ENCODE results near the gene TSPOAP1. TPM values are rescaled to one million over a fixed set of nuclear protein-coding genes. Genes with fewer than 3 reads are reported as not detected.

TSPOAP1 gene
- total RNA-seq, 1 experiment from 2014 or later: 6.0 TPM

- DNase-seq: no peak
- H3K4me1 Mint-ChIP-seq (ENCODE audit: low read depth, unreplicated experiment): no peaks in the 10 kb centered on the region
- POLR2A ChIA-PET: no interaction called here
- no peak overlapping the region for H3K4me3 Mint-ChIP-seq (ENCODE audit: unreplicated experiment)
- intact Hi-C loops (cut with micrococcal nuclease; ENCODE audit: unreplicated experiment): no loop called here
- no peaks in the 10 kb centered on the region for H3K36me3 Mint-ChIP-seq (ENCODE audit: insufficient read depth, unreplicated experiment)
- no TSS peak for BruUV-seq (replicated peaks)
- H3K27ac Mint-ChIP-seq (ENCODE audit: unreplicated experiment): no peak overlapping the region
- Histone ChIP-seq H3K27me3 (replicated peaks; ENCODE audit: control insufficient read depth, insufficient read depth, low read length) (no peaks in the 10 kb centered on the region), H3K4me1 (no peaks in the 10 kb centered on the region), H3K4me3 (ENCODE audit: low read depth, low read length) (no peak overlapping the region), H3K9me3 (no peaks in the 10 kb centered on the region), H3K36me3 (ENCODE audit: control insufficient read depth, insufficient read depth, low read length) (no peaks in the 10 kb centered on the region)
- H3K9me3 Mint-ChIP-seq (ENCODE audit: unreplicated experiment): no peaks in the 10 kb centered on the region
- CTCF ChIA-PET: no interaction called here
- peaks cover 7% of the 10 kb centered on the region for H3K27me3 Mint-ChIP-seq (ENCODE audit: insufficient read depth, unreplicated experiment)
- no peak for TF ChIP-seq CTCF (IDR thresholded peaks at IDR 0.05; ENCODE audit: insufficient read depth in 1 of 2, low read depth in 1 of 2, low read length in 1 of 2, severe bottlenecking in 1 of 2, unreplicated experiment in 1 of 2)
Observed at GRCh38 chr17:58275417-58275816, 53.2 kb downstream of the TSPOAP1 start.

- Mint-ChIP-seq H3K27ac (ENCODE audit: unreplicated experiment) (no peak overlapping the region), H3K27me3 (ENCODE audit: insufficient read depth, unreplicated experiment) (peaks cover 7% of the 10 kb centered on the region), H3K4me3 (ENCODE audit: unreplicated experiment) (no peak overlapping the region), H3K36me3 (ENCODE audit: insufficient read depth, unreplicated experiment) (no peaks in the 10 kb centered on the region), H3K9me3 (ENCODE audit: unreplicated experiment) (no peaks in the 10 kb centered on the region), H3K4me1 (ENCODE audit: low read depth, unreplicated experiment) (no peaks in the 10 kb centered on the region)
- Histone ChIP-seq H3K9me3 (no peaks in the 10 kb centered on the region), H3K4me1 (no peaks in the 10 kb centered on the region), H3K36me3 (ENCODE audit: control insufficient read depth, insufficient read depth, low read length) (no peaks in the 10 kb centered on the region), H3K27me3 (replicated peaks; ENCODE audit: control insufficient read depth, insufficient read depth, low read length) (no peaks in the 10 kb centered on the region), H3K4me3 (ENCODE audit: low read depth, low read length) (no peak overlapping the region)
- DNase-seq: no peak
- intact Hi-C loops (cut with micrococcal nuclease; ENCODE audit: unreplicated experiment): no loop called here
- ChIA-PET POLR2A (no interaction called here), CTCF (interaction anchor here (1.0 kb wide), 1 partner anchor 24 kb away, joined by 3 read pairs; no protein-coding TSS in a partner anchor)
- BruUV-seq (replicated peaks): no TSS peak
- no peak for TF ChIP-seq CTCF (IDR thresholded peaks at IDR 0.05; ENCODE audit: insufficient read depth in 1 of 2, low read depth in 1 of 2, low read length in 1 of 2, severe bottlenecking in 1 of 2, unreplicated experiment in 1 of 2)
Observed at GRCh38 chr17:58273453-58274104, 55.0 kb downstream of the TSPOAP1 start.

- Histone ChIP-seq H3K27me3 (replicated peaks; ENCODE audit: control insufficient read depth, insufficient read depth, low read length) (no peaks in the 10 kb centered on the region), H3K36me3 (ENCODE audit: control insufficient read depth, insufficient read depth, low read length) (no peaks in the 10 kb centered on the region), H3K4me1 (no peaks in the 10 kb centered on the region), H3K4me3 (ENCODE audit: low read depth, low read length) (no peak overlapping the region), H3K9me3 (no peaks in the 10 kb centered on the region)
- no peaks in the 10 kb centered on the region for H3K9me3 Mint-ChIP-seq (ENCODE audit: unreplicated experiment)
- TF ChIP-seq CTCF (IDR thresholded peaks at IDR 0.05; ENCODE audit: insufficient read depth in 1 of 2, low read depth in 1 of 2, low read length in 1 of 2, severe bottlenecking in 1 of 2, unreplicated experiment in 1 of 2): no peak
- no peaks in the 10 kb centered on the region for H3K36me3 Mint-ChIP-seq (ENCODE audit: insufficient read depth, unreplicated experiment)
- H3K27ac Mint-ChIP-seq (ENCODE audit: unreplicated experiment): no peak overlapping the region
- no peaks in the 10 kb centered on the region for H3K4me1 Mint-ChIP-seq (ENCODE audit: low read depth, unreplicated experiment)
- intact Hi-C loops (cut with micrococcal nuclease; ENCODE audit: unreplicated experiment): no loop called here
- BruUV-seq (replicated peaks): no TSS peak
- no peak overlapping the region for H3K4me3 Mint-ChIP-seq (ENCODE audit: unreplicated experiment)
- peaks cover 7% of the 10 kb centered on the region for H3K27me3 Mint-ChIP-seq (ENCODE audit: insufficient read depth, unreplicated experiment)
- DNase-seq: no peak
- POLR2A ChIA-PET: no interaction called here
- CTCF ChIA-PET: interaction anchor here (1.0 kb wide), 1 partner anchor 23 kb away, joined by 3 read pairs; no protein-coding TSS in a partner anchor
Observed at GRCh38 chr17:58272367-58273280, 56.0 kb downstream of the TSPOAP1 start.
